Suprapubic skin (tissue), 4 donors: Measurements from ENCODE around the gene RPN2. TPM values are rescaled to one million over a fixed set of nuclear protein-coding genes. Genes with fewer than 3 reads are reported as not detected.

Experiments
- DNase-seq, 2 donors: peaks; one replicate each; pipeline ENCODE4 v3.0.0-alpha.2; 2019; ENCODE audit warnings: low spot score in 2 of 2
- H3K27ac ChIP-seq: fragments of 200-600 bp; sonication (generic); one replicate; pipeline ENCODE4 v1.5.1; 2019
- H3K27me3 ChIP-seq: fragments of 200-600 bp; sonication (generic); one replicate; pipeline ENCODE4 v1.5.1; 2019
- H3K36me3 ChIP-seq: fragments of 200-600 bp; sonication (generic); one replicate; pipeline ENCODE4 v1.5.1; 2019
- H3K4me1 ChIP-seq: fragments of 200-600 bp; sonication (generic); one replicate; pipeline ENCODE4 v1.5.1; 2019
- H3K4me3 ChIP-seq: fragments of 200-600 bp; sonication (generic); one replicate; pipeline ENCODE4 v1.5.1; 2019; ENCODE audit warnings: mild to moderate bottlenecking
- H3K9me3 ChIP-seq: fragments of 200-600 bp; sonication (generic); one replicate; pipeline ENCODE4 v1.5.1; 2019
- EP300 ChIP-seq: sonication (generic); formaldehyde crosslinking; IDR thresholded peaks from one replicate; pipeline ENCODE4 v1.6.1; 2017; ENCODE audit warnings: antibody characterized with exemption
- POLR2A ChIP-seq, 2 donors: fragments of 450-650 bp; IDR thresholded peaks; one replicate each; pipeline ENCODE4 v1.6.1; 2017; ENCODE audit warnings: antibody characterized with exemption in 2 of 2, mild to moderate bottlenecking in 2 of 2, moderate library complexity in 2 of 2
- POLR2AphosphoS5 ChIP-seq, 3 donors: sonication (generic); formaldehyde crosslinking; IDR thresholded peaks; one replicate each; pipeline ENCODE4 v1.6.1; 2017; ENCODE audit warnings: antibody characterized with exemption in 3 of 3
- WGBS: methylation state at CpG from one replicate; pipeline ENCODE4 v1.1.5; 2018; 5-methylcytosine and 5-hydroxymethylcytosine counted together
- total RNA-seq, 4 donors: library from RNA; depleted of rRNA; stranded (reverse); fragments of >200 nt; gene quantifications; one replicate each; pipeline ENCODE4 v1.1.0, GENCODE V29; 2016
- TF ChIP-seq, protein P1 (sequence below), 2 donors: fragments of 200-600 bp in 1 of 2; fragments of 450-650 bp in 1 of 2; sonication (generic) in 1 of 2; IDR thresholded peaks; one replicate each; pipeline ENCODE4 v1.5.1; 2016 to 2019; ENCODE audit warnings: antibody characterized with exemption in 2 of 2, mild to moderate bottlenecking in 1 of 2, moderate library complexity in 1 of 2

RPN2 gene
- total RNA-seq, 4 donors from 2014 or later = 71.9 to 138 (median 132) TPM

- no peak overlapping the region for H3K27ac ChIP-seq
- no peaks in the 10 kb centered on the region for H3K9me3 ChIP-seq
- H3K36me3 ChIP-seq = no peaks in the 10 kb centered on the region
- DNase-seq = no peak
- no peak overlapping the region for H3K4me3 ChIP-seq
- no peaks in the 10 kb centered on the region for H3K27me3 ChIP-seq
- 93% methylated on average over 1 of the region's 1 CpG for WGBS
- H3K4me1 ChIP-seq = peaks cover 15% of the 10 kb centered on the region
- TF ChIP-seq POLR2AphosphoS5 (IDR thresholded peaks at IDR 0.05) (no peak), POLR2A (IDR thresholded peaks at IDR 0.05) (no peak), EP300 (no peak)
- TF ChIP-seq, protein P1, sequence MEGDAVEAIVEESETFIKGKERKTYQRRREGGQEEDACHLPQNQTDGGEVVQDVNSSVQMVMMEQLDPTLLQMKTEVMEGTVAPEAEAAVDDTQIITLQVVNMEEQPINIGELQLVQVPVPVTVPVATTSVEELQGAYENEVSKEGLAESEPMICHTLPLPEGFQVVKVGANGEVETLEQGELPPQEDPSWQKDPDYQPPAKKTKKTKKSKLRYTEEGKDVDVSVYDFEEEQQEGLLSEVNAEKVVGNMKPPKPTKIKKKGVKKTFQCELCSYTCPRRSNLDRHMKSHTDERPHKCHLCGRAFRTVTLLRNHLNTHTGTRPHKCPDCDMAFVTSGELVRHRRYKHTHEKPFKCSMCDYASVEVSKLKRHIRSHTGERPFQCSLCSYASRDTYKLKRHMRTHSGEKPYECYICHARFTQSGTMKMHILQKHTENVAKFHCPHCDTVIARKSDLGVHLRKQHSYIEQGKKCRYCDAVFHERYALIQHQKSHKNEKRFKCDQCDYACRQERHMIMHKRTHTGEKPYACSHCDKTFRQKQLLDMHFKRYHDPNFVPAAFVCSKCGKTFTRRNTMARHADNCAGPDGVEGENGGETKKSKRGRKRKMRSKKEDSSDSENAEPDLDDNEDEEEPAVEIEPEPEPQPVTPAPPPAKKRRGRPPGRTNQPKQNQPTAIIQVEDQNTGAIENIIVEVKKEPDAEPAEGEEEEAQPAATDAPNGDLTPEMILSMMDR (IDR thresholded peaks at IDR 0.05) = no peak
These were observed 94.9 kb downstream of the RPN2 start for GRCh38 chr20:37273988-37274387.

DNA sequence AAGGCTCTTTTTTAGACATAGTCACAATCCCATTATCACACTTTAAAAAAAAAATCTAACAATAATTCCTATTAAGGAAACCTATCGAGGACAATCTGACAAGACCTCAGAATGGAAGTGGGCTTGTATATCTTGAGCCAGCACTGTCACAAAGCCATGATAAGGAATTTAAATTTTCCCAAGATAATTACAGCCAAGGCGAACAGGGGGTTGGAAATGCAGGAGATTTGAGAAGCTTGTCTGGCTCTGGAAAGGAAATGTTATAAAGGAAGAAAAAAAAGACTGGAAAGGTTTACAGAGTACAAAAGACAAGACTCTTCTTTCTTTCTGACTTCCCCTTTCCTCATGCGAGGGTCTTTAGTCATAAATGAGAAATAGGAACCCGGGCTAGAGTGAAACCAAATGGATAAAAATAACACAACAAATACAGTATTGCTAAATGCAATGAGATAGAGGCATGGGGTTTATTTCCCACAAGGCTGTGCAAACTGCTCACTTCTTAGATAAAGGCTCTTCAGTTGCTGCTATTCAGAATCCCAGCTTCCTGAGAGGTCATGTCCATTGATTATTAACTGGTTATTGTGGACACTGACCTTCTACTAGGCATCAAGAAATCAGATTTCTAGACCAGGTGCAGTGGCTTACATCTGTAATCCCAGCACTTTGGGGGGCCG lies 95.9 kb downstream of the RPN2 start:
- Histone ChIP-seq H3K9me3 (no peaks in the 10 kb centered on the region), H3K27me3 (no peaks in the 10 kb centered on the region), H3K27ac (no peak overlapping the region), H3K4me3 (no peak overlapping the region), H3K36me3 (no peaks in the 10 kb centered on the region), H3K4me1 (peaks cover 19% of the 10 kb centered on the region)
- TF ChIP-seq EP300 (no peak), POLR2A (IDR thresholded peaks at IDR 0.05) (no peak), POLR2AphosphoS5 (IDR thresholded peaks at IDR 0.05) (no peak)
- TF ChIP-seq, protein P1 (IDR thresholded peaks at IDR 0.05) = no peak
- 62% methylated on average over 5 of the region's 5 CpGs for WGBS
- no peak for DNase-seq

- no peak for DNase-seq
- Histone ChIP-seq H3K36me3 (no peaks in the 10 kb centered on the region), H3K9me3 (no peaks in the 10 kb centered on the region), H3K4me1 (peaks cover 19% of the 10 kb centered on the region), H3K27ac (no peak overlapping the region), H3K27me3 (no peaks in the 10 kb centered on the region), H3K4me3 (no peak overlapping the region)
- TF ChIP-seq, protein P1 (IDR thresholded peaks at IDR 0.05) = peak in 1 of 2 donors; percentile 9
- no peak for TF ChIP-seq POLR2A (IDR thresholded peaks at IDR 0.05)
- 17% methylated on average over 15 of the region's 15 CpGs for WGBS
These were observed 97.5 kb downstream of the RPN2 start for GRCh38 chr20:37276494-37277252.

GRCh38 chr20:37277253-37277593 lies 98.1 kb downstream of the RPN2 start:
- Histone ChIP-seq H3K27me3 (no peaks in the 10 kb centered on the region), H3K4me3 (no peak overlapping the region), H3K9me3 (no peaks in the 10 kb centered on the region), H3K36me3 (no peaks in the 10 kb centered on the region), H3K27ac (no peak overlapping the region), H3K4me1 (peaks cover 19% of the 10 kb centered on the region)
- 73% methylated on average over 2 of the region's 2 CpGs for WGBS
- TF ChIP-seq, protein P1 (IDR thresholded peaks at IDR 0.05) = no peak
- TF ChIP-seq EP300 = no peak
- no peak for TF ChIP-seq POLR2A (IDR thresholded peaks at IDR 0.05)
- TF ChIP-seq POLR2AphosphoS5 (IDR thresholded peaks at IDR 0.05) = no peak
- DNase-seq = no peak

DNA sequence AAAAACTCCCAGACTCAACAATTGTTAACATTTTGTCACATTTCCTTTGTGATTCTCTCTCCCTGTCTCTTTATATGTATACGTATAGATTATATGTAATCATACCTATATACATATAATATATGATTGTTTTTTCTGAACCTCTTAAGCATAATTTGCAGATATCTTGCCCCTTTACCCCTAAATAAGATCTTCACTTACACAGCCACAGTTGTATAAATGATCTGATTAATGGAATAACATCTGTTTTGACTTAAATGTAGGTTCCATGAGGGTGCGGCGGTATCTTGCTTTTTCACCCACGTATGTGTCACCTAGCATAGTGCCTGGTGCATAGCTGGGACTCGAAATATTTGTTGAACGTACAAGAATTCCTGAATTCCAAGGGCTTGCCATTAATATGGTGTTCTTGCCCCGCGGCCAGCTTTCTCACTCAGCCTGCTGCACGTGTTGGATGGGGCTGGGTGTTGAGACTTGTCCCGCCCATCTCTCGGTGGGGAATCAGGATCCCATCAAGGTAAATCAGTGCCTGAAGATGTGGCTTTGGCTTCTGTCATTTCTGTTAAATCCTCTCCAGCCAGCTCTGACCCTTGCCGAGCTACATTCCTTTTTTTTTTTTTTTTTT lies 99.9 kb downstream of the RPN2 start:
- TF ChIP-seq POLR2AphosphoS5 (IDR thresholded peaks at IDR 0.05) = no peak
- TF ChIP-seq EP300 = no peak
- TF ChIP-seq, protein P1 (IDR thresholded peaks at IDR 0.05) = no peak
- no peak for TF ChIP-seq POLR2A (IDR thresholded peaks at IDR 0.05)
- Histone ChIP-seq H3K36me3 (no peaks in the 10 kb centered on the region), H3K27ac (no peak overlapping the region), H3K27me3 (no peaks in the 10 kb centered on the region), H3K9me3 (no peaks in the 10 kb centered on the region), H3K4me1 (peaks cover 22% of the 10 kb centered on the region), H3K4me3 (no peak overlapping the region)
- WGBS = 36% methylated on average over 12 of the region's 12 CpGs
- no peak for DNase-seq
